HG03196 (cell line): Measurements from ENCODE around the gene GAB3.

Source experiments
- ATAC-seq: cut with Tn5 transposase; IDR thresholded peaks from one replicate; pipeline ENCODE4 v1.9.1; 2021; ENCODE audit not compliant: unreplicated experiment

The GAB3 gene

DNA sequence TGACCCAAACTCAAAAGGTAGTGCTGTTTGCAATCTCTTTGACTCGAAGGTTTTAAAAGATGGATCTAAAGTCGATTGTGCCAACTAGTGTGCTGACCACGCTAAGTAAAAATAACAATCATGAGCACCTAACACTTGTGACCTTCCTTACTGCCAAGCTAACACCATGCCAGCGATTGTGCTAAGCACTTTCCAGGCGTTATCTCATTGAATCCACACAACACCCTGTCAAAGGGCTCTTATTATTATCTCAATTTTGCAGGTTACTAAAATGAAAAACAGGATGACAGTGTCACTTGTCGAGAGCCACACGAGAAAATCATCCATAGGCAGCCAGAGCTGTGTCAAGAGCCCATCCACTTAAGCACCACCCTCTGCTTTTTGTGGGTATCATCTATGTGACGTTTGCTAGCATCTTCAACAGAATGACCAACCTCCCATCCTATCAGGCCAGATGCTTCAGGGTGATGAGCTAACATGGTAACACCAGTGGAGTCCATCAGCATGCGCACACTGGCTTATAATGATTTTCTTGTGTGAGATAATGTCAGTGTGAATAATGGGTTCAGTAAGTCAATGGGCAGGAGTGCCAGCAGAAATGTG, 893 bp upstream of the GAB3 start:
- no peak for ATAC-seq

DNA sequence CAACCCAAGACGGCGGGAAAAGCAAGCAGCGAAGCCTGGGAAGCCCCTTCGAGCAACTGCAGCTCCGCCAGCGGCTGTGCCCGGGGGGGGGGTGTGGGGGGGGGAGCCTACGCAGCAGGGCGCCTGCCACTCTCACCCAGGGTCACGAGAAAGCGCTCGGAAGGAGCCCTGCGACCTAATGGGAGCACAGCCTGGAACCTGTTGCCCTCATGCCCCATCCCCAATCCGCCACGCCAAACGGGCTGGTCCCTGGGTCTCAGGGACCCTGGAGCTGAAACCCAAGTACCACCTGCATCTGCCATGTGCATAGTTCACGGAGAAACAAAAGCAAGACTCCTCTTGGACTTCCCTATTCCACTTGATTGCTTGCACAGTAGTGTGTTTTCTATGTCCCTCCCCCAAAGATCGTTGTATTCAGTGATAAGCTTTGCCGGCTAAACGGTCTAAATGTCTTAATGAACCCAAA, 359 bp upstream of the GAB3 start:
- ATAC-seq = no peak

DNA sequence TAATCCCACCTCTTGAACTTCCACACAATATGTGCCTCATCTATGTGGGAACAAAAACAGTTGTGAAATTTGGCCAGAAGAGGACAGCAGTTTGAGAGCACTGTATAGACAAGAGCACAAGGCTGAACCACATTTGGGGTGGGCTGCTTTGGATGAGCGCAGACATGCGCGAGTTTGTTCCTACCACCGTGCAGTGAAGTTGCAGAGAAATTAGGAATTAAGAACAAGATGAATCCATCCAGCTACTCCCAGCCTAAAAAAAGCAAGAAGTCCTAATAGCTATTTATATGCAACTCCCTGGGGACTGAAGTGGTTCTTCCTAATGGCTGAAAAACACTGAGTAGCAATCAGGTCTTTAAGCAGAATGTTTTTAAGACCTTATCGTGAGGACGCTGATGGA, 1.0 kb downstream of the GAB3 start:
- no peak for ATAC-seq

DNA sequence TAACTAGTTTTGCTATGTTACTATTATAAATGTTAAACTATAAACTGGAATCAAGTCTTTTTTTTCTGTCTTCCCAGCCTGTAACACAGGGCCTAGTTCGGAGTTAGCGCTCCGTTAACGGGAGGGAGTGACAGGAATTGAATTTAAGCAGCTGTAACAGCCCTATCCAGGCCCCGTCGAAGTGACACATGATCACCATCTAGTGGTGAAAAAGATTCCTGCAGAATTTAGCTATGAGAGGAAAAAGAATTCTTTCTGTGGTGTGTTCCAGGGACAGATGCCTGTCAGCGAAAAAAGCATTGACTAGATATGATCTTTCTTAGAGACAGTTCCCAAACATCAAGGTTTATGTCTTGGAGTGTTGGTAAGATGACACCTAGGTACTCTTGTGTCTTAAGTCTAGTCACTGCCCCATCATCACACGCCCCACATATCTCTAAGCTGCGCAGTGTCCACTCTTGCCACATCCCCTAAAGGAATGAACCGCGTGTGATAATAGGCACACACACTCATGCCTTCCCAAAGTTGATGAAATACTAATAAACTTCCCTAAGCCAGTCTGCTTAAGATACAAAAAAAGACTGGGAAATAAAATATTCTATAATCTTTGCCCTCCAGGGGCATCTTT, 2.1 kb downstream of the GAB3 start:
- ATAC-seq = no peak

DNA sequence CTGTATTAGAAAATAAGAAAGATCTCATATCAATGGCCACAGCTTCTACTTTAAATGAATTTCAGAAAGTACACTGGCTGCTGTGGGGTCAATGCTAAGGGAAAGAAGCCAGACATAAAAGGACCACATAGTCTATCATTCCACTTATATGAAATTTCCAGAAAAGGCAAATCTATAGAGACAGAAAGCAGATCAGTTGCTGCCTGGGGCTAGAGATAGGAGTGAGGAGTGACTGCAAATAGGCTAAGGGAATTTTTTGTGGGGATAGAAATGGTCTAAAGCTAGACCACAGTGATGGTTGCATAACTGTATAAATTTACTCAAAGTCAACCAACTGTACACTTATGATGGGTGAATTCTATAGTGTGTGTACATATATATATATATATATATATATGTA, 8.3 kb downstream of the GAB3 start:
- no peak for ATAC-seq

DNA sequence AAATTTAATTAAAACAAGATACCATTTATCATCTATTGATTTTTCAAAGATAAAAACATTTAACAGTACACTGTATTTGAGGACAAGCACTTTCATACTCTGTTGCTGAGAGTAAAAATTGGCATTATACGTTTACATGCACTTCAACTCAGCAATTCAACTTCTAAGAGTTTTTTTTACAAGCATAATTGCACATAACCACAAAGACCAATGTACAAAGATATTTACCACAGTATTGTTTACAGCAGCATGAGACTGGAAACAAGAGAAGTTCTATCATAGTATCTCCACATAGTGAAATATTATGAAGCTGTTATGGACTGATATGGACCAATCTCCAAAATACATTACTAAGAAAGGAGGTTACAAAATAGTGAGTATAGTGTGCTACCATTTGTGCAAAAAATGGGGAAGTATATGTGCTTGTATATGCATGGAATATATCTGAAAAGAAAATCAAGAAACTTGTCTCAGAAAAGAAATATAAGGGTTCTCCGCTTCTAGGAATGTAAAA, 10.9 kb downstream of the GAB3 start:
- no peak for ATAC-seq

DNA sequence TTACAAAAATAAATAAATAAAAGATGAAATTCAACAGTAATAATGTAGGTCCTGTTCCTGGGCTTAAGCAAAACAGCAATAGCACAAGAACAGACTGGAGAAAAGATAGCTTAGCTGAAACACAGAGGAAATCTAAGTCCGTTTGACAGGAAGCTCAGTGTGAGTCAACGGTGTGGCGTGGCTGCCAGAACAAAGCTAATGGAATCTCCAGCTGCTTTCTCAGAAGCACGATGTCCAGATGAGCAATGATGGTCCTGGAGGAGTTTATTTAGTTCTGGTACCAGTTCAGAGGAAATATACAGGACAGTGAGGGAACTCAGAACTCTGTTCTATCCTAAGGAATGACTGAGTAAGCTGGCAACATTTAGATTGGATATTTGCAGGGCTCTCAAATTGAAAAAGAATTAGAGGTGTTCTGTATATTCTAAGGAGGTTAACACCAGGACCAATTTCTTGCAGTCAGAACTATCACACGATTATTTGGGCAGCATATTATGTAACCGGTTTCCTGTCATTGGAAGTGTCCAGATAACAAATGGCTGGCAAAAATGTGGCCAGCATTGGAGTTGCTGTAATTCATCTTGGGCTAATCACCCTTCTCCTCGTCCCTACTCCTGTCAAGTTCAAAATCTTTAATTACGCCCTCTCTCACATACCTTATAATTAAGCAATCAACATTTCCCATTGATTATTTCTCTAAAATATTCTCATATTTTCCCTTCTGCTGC, 12.7 kb downstream of the GAB3 start:
- no peak for ATAC-seq

DNA sequence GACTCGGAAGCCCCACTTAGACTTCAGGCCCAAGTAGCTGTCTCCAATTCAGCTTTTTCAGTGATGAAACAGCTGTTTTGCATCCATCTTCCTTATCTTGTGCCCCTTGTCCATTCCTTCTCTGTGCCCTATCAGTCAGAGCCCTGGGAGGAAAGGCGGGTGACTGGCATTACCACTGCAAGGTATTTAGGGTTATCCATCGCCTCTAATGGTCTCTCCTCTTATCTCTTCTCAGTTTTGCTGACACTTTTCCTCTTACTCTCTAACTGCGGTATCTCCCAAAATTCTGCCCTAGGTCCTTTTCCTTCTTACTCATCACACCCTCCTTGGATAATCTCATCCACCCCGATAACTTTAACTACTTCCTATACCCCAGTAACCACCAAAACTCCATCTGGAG, 13.7 kb downstream of the GAB3 start:
- ATAC-seq = no peak

DNA sequence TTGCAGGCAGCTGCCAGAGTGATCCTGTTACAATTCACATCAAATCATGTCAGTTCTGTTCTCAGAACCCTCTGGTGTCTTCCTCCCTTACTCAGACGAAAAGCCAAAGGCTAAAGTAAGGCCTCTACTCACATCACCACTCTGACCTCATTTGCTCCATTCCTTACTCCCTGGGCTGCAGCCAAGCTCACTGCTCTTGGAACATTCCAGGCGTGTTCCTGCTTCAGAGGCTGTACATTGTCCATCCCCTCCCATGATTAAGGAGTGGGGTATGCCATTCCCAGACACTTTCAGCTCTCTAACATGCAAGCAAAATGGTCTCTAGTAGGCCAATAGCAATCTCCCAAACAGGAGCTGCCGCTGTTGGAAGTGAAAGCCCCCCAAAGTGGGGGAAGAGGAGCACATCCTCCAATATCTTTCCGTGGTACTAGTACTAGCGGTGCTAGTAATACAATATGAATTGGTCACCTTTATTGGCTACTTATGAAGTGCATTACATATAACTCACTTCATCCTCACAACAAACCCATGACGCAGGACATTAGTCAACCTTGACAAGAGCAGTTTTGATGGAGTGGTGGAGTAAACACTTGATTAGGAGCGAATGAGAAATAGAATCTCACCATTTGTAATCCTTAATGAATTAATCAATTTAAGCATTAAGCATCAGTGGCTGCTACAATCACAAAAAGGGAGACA, 15.0 kb downstream of the GAB3 start:
- no peak for ATAC-seq

DNA sequence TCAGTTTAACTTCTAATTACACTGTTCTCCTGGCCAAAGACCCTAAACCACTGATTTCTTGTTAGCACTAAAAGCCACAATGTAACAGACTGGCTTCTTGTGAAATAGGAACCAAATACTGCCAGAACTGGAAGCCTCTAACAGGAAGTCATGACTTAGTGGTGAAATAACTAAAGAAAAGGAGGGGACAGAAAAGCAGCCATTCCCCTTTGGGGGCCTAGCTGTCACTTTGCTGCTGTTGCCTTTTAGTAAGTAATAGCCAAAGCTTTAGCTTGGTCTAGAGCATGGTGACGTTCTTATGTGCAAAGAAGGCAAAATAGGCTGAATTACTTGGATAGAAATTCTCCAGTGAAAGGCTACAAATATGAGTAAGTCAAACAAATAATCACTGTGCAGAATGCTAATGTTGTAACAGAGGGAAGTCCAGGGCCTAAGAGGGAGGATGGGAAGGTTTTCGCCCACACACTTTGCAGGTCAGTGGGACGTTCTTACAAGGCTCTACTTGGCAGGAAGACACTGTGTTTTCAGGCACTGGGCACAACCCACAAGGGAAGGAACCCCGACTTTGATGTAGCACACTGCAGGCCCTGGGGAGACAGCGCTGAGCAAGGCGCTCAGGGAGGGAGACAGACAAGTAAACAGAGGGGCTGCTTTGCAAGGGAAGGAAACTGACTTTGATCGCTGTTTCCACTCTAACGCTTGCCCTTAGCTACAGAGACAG, 16.7 kb downstream of the GAB3 start:
- no peak for ATAC-seq

DNA sequence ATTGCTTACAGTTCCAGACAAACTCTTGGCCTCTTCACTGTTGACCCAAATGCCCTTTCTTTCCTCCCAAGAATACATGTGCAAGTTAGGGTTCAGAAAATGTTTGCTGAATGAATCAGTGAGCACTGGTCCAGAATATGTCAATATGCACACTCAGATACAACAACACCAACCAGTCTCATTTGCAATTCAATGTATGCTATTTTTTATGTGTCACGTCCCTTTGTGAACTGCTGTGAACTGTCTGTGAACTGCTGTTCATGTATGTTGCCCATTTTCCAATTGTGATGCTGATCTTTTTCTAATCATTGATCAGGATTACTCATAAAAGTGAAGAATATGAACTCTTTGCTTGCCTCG, 17.8 kb downstream of the GAB3 start:
- no peak for ATAC-seq

DNA sequence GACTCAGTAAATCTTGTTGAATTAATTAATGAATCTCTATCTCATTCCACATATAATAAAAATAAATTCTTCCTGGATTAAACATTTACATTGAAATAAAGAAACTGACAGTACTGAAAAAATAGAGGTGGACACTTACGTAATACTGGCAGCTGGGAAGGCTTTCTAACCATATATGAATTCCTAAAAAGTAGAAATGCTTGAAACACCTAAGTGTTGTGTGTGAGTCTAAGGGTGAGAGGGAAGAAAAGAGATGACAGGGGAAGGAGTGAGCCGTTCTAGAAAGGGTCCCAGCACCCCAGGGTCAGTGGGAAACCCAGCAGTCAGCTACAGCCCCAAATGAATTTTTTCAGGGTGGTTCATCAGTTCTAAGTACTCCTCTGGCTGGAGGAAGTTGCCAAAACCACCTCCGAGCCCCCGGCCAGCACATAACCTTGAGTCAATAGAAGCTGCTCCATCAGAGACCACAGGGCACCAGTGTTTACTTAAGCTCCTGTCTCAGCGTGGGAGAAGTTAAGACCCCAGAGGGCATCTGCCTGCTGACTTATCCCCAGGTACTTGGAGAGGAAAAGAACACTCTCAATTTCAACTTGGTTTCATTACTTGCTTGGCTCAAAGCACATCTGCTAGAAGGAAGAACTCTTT, 18.3 kb downstream of the GAB3 start:
- ATAC-seq = no peak

DNA sequence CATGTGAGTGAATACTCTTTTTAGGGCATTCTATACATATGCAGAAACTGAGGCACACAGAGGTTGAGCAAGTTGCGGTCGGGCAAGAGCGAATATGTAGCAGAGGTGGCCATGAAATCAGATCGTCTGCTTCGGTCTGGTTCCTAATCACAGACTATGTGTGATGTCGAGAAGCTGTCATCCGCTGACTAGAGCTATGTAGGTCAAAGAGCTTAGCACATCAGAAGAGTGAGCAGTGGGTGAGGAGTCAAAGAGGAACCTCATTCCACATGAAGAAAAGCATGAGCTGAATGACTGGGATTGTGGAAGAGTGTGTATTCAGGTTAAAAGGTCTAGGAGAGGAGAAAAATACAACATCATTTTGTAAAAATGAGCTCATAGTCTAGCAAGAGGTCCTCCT, 19.0 kb downstream of the GAB3 start:
- no peak for ATAC-seq

DNA sequence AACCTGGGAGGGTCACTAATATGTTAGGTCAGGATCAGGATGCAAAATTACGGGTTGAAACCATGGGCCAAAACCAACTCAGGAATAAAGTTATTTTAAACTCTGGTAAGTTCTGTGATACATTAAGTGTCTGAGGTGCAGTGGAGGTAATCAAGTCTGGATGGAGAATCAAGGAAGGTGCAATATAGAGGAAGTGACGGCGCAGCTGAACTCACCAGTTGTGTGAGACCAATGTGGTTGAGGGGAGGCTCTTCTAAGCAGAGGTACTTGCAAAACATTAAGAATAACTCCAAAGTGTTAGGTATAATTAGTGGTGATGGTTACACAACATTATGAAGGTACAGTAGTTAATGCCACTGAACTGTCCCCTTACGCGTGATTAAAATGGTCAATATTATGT, 19.7 kb downstream of the GAB3 start:
- no peak for ATAC-seq

DNA sequence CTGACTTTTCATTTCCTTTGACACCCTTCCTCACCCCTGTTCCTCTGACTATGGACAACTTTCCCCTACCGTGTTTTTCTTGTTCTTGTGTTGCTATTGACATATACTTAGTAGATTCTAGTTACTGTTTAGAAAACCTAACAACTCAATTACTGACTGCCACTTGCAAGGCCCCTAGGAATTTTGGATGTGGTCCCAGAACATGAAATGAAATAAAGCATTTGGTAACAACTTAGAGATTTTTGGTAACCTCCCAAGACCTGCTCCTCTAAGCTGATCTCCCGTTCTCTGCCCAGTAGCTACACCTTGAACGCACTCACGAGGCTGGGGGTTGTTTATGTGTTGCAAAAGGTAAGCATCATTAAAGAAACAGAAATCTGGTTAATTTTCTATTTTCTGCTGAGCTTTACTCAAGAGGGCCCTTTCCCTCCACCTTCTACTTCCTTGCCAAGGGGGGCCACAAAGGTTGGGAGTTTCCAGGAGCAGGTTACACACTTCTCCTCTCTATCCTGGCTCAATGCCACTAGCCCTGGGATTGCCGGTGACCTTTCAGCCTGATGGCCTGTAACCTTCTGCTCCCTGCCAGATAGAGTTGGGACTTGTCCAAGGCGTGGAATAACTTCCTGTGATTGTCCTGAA, 20.5 kb downstream of the GAB3 start:
- no peak for ATAC-seq

DNA sequence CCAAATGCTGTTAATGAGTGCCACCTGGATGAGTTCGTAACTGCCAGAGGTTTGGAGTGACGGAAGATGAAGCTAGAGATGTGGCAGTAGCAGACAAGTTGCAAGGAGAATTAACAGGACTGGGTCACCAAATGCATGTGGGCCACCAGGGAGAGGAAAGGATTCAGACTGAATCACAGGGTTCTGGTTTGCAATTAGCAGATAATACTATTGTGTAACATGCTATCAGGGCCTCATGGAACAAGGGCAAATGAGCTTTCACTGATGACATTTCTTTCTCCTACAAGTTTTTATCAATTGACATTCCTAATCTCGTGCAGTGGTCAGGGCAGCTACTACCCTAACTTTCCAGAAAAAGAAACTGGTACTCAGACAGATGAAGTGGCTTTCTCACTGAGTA, 21.4 kb downstream of the GAB3 start:
- ATAC-seq = no peak

DNA sequence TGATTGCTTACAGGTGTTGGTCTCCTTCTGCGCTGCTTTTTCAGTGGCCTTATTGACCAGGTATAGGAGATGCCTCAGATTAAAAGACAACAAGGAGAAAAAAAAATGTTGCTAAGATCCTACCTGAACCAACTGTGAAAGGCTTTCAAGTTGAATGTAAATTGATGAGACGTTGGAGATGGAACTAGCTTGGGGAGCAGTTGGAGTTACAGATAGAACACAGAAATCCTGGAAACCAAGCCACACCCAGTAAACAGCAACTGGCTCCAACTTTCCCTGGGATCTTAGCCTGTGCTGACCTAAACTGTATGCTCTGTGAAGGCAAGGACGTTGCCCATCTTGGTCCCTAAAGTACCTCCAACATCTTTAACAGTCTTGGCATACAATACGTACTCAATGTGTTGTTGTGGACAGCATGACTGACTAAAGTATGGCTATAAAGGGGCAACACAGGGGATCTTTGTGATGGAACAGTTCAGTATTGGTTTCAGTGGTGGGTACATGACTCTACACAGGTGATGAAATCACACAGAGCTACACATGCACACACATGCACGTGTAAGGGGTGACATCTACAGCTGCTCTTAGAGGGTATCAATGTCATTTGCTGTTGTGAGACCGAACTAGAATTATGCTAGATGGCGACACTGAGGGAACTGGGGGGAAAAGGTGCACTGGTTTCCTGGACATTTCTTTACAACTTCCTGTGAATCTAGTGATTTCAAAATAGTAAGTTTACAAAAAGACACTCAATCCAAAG, 22.3 kb downstream of the GAB3 start:
- no peak for ATAC-seq

DNA sequence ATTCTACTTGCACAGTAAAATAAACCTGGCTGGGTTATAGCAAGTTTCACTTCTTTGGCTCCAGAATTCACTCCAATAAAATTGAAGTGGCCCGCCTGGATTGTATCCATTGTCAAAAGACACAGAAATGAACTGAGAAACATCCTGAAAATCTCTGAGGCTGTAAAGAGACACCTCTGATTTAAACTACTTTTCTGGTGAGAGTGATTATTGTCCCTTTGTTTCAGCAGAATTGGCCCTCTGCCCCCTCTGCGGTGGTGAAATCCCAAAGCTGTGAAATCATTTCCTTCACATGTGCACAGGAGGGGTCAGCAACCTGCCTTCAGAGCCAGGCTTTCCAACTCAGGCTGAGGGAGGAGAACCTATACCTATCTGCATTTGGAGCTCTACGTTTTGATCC, 23.0 kb downstream of the GAB3 start:
- ATAC-seq = no peak

DNA sequence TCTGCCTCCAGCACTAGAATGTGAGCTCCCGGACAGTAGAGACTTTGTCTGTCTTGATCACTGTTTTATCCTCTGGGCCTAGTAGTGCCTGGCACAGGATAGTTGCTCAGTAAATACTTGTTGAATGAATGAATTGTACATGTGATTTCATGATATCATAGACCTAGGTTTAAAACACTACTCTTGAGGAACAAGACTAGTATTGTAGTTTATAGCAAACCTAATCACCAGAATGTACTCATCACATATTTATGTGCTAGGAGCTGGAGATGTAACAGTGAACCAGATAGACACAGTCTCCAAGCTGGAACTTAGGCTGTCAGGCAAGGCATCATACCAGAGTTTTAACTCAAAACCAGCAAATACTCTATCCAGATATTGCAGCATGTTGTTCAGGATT, 23.5 kb downstream of the GAB3 start:
- ATAC-seq = no peak
